NCI-H748 treated with DMSO at 0.1 percent for 48 hours (cell line): ENCODE data around the gene REM2.
"Not testable (repeated sequence)": the region's sequence is repeated elsewhere in the genome, so short reads cannot be mapped to it uniquely, and the experiment has no call there.

Source experiments
- DNase-seq: peaks from one replicate; lab custom pipeline; 2025; lab: John Stamatoyannopoulos, UW

The REM2 gene

DNA sequence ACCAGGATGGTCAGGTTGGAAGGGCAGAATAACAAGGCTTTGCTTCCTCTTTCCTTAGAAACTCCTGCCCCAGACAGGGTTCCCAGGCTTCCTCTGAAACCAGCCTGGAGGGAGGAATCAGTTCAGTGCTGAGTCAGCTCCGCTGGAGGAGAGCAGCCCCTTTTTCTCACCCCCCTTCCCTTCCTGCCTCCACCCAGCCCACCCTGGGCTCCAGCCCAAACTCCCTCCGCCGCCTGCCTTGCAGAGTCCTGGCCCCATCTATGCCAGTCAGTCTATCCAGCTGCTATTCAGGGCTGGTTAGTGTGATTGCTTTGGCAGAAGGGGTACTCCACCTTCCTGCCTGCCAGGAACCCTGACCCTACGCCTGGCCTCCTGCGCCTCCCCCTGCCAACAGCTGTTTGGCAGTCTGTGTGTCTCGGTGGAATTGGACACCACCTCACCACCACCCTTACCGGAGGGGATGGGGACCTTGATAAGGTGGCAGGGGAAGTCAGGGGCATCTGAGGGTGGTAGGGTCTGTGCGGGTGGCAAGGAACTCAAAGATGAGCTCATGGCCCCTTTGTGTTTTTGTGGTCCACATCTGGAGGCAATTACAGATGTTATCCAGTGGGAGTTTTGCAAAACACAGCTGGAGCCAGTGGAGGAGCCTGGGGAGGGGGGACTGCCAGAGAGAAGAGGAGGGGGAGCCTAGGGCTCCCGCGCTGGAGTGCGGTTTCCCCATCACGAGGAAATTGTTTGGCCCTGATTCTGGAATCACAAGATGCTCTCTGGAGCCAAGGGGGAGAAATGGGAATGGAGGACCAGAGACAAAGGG is 34.5 kb upstream of the REM2 start:
- DNase-seq: no peak

DNA sequence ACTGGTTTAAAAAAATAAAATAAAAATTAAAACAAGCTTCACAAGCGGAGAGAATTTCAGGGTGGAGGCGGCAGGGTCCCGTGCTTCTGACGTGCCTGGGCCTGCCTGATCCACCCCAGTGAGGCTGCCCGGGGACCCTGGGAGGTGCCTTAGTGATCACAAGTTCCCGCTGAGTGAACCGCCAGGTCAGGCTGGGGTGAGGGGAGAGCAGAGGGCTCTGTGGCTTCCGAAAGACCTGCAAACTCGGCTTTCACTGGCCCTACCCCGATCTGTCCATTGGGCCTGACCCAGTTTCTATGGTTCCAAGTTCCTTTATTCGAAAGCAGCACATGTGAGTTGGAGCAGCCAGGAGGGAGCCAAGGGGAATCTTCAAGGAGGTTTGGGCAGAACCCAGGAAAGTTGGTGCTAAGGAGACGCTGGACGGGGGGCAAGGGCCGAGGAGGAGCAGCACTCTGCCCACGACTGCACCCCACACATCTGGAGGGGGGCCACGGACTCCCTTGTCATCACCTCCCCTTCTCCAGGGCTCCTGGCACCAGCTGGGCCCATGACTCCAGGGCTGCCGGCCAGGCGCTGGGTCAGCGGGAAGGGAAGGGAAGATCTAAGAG is 33.7 kb upstream of the REM2 start:
- no peak for DNase-seq

DNA sequence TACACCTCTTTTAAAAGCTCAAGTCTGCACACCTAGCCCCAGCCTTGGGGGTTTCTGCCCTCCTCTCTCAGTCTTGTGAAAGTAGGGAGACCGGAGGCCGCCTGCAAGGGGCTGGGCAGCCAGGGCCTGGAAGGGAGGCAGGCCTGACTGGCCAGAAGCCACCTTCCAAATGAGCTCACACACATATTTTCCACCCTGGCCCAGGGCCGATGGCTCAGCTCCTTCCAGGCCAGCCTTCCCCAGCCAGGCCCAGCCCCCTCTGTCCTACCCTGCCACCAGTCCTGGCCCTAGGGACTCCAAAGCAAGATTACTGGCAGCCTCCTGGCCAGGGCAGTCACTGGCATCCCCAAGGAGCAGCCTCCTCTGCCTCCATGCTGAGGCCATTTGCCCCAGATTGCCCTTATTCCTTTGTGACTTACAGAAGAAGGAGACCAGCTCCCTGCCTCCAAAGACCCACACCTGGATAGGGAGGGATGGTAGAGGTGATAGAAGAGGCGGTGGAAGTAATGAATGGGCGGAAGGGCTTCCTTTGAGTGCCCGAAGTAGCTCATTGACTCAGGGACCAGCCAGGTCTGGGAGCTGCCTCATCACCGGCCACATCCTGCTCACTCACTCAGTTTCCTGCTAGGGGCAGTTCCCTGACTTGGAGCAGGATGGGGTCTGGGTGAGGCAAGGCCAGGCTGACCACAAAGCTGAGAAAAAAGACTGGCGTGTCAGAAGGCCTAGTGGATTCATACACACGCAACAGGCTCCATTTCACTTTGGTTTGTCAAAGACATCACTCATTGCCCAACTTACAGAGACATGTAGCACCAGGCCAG is 31.9 kb upstream of the REM2 start:
- DNase-seq: no peak

DNA sequence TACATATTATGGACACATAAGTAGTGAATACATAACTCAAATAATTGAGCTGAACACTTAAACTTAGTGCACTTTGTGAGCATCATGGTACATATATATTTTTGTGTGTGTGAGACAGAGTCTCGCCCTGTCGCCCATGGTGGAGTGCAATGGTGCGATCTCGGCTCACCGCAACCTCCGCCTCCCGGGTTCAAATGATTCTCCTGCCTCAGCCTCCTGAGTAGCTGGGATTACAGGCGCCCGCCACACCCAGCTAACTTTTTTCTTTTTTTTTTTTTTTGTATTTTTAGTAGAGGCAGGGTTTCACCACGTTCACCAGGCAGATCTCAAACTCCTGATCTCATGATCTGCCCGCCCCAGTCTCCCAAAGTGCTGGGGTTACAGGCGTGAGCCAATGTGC is 30.8 kb upstream of the REM2 start:
- not testable (repeated sequence) for DNase-seq

DNA sequence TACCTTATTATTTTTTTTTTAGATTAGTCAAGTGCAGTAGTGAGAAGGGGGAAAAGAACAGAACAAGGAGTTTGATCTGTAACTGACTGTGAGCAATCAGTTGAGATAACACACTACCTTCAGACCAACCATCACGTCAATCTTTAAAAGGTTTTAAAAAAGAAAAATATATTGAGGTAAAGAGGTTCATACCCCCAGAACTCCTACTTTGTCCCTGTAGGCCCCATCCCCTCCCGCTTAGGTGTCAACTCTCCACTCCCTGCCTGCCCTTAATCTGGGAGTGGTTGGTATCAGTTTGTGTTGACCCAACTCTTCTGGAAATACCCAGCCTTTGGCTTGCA is 30.5 kb upstream of the REM2 start:
- DNase-seq: no peak

DNA sequence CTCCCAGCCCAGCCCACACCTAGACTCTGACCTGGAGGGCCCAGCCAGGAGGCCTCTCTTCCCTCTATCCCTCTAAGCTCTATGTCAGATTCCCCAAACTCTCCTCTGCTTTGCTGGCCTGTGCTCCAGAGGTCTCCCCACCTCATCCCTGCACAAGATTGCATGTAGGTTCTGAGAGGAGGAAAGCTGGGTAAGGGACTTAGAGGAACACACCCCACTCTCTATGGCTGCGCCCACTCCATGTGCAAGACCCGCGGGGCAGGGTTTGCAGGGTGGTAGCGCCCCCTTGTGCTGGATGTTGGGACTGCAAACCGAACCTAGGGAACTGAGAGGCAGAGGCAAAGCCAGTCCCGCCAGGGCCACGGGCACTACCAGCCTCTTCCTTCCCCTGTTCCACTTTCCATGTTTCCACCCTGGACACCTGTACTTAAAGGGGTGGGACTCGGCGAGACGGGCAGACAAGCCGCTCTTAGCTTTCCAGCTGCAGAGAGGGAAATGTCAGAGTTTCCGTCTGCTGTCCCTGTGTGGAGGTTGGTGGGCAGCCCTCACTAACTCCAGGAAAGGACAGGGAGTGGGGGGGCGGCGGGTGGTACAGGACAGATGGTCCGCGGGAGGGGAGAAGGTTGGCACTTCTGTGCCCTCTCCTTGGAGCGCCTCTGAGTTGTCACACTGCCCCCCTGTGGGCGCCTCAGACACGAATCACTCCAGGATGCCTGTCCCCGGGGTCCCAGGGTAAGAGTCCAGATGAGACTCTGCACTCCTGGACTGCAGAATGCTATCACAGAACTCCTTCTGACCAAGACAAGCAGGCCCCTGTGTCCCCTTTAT is 29.9 kb upstream of the REM2 start:
- DNase-seq: peak; percentile 39

DNA sequence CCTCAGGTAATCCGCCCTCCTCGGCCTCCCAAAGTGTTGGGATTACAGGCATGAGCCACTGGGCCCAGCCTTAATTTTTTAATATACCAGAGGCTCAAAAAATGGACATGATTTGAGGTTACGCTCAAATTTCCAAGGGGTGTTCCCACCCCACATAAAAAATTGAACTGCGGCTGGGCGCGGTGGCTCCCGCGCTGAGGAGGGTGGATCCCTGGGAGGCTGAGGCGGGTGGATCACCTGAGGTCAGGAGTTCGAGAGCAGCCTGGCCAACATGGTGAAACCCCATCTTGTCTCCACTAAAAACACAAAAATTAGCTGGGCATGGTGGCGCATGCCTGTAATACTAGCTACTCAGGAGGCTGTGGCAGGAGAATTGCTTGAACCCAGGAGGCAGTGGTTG is 28.7 kb upstream of the REM2 start:
- DNase-seq: not testable (repeated sequence)

DNA sequence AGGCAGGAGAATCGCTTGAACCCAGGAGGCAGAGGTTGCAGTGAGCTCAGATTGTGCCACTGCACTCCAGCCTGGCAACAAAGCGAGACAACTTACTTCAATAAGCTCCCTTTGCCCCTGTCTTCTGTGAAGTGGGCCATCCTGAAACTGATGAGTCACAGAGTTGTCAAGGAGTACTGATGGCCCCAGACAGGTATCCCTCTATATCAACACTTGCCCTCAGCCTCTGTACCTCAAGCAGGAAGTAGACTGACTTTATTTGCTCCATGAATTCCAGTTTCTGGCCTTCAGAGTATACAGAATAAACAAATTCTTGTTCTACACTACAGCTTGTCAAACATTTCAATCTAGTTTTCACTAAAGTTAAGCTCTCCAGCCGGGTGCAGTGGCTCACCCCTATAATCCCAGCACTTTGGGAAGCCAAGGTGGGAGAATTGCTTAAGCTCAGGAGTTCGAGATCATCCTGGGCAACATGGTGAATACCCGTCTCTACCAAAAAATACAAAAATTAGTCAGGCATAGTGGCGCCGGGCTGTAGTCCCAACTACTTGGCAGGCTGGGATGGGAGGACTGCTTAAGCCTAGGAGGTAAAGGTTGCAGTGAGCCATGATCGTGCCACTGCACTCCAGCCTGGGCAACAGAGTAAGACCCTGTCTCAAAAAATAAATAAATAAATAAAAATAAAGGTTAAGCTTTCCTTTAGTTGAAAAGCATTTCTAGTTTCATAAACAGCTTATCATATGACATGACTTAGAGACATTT is 27.9 kb upstream of the REM2 start:
- no peak for DNase-seq

DNA sequence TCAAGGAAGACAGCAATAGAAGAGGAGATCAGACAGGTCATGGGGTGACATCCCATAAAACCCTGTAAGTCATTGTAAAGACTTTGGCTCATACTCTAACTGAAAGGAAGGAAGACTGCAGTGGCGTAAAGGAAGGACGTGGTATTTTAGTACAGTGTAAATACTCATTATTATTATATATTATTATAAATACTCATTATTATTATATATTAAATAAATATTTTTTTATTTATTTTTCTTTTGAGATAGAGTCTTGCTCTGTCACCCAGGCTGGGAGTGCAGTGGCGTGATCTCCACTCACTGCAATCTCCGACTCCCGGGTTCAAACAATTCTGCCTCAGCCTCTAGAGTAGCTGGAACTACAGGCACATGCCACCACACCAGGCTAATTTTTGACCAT is 26.6 kb upstream of the REM2 start:
- no peak for DNase-seq

DNA sequence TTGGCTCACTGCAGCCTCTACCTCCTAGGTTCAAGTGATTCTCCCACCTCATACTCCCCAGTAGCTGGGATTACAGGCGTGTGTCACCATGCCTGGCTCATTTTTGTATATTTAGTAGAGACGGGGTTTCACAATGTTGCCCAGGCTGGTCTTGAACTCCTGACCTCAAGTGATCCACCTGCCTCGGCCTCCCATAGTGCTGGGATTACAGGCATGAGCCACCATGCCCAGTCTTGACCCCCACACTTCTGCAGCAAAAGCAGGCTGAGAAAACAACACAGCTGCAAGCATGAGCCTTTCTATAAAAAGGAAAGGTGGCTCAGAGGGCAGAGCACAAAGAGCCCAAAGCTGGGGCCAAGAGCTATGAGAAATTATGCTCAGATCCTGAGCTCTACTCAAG is 22.6 kb upstream of the REM2 start:
- not testable (repeated sequence) for DNase-seq

DNA sequence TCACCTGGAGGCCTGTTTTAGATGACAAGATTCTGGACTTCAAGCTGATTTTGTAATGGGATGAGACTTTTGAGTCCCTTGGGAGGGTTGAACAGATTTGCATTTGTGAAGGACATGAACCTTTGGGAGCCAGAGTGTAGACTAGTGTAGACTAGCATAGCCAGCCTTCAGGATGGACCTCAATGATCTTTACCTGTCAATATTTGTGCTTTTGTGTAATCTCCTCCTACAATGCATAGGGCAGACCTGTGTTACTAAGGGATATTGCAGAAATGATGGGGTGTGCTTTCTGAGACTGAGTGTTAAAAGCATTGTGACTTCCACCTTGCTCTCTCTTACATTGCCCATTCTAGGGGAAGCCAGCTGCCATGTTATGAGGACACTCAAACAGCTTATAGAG is 21.4 kb upstream of the REM2 start:
- no peak for DNase-seq

DNA sequence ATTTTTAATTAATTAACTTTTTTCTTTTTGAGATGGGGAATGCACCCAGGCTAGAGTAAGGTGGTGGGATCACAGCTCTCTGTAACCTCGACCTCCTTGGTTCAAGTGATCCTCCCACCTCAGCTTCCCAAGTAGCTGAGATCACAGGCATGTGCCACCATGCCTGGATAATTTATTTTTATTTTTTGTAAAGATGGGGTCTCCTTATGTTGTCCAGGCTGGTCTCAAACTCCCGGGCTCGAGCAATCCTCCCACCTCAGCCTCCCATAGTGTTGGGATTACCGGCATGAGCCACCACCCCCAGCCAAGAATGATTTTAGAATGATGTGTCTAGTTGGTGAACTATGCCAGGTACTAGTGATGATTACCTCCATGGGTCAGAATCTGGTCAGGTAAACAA is 18.0 kb upstream of the REM2 start:
- DNase-seq: no peak

DNA sequence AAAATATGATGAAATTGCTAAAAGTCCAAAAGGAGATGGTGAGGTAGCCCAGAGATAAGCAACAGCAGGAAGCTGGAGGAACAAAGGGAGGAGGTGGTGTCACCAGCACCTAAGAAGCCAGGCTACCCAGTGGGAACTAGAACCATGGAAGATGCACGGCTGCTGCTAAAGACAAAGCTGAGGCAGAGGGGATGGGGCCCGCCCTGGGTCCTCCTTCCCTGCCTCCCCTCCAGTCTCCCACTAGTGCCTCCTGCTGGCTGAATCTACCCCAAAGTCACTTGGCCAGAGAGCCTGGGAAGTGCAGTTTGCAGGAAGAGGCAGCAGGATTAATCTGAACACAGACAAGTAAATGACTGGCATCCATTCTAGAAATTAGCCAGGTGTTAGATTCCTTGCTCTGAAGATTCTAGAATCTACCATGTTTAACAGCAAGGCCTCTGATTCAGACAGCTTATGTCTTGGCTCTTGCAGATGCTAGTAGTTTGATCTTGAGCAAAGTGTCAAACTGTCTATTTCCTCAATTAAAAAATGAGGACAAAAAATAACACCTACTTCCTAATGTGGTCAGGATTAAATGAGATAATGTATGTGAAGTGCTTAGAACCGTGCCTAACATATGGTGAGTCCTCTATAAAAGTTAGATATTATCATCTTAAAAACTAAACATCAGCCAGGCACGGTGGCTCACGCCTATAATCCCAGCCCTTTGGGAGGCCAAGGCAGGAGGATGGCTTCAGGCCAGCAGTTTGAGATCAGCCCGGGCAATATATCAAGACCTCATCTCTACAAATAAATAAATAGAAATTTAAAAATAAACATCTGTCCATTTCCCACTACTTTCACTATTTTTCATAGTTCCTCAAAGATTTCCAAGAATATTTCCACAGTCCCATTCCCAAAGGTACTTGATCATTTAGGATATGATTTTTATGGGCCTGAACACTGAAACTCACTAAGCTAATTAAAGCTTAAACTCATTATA is 17.3 kb upstream of the REM2 start:
- no peak for DNase-seq

DNA sequence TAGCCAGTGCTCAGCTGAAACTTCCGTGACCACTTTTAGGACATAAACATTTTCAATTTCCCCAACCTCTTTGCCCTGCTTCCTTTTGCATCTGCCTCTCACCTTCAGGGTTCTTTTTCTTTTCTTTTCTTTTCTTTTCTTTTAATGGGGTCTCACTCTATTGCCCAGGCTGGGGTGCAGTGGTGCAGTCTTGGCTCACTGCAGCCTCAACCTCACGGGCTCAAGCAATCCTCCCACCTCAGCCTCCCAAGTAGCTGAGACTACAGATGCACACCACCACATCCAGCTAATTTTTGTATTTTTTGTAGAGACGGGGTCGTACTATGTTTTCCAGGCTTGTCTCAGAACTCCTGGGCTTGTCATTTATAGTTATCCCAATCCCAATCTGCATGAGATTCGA is 16.1 kb upstream of the REM2 start:
- no peak for DNase-seq

DNA sequence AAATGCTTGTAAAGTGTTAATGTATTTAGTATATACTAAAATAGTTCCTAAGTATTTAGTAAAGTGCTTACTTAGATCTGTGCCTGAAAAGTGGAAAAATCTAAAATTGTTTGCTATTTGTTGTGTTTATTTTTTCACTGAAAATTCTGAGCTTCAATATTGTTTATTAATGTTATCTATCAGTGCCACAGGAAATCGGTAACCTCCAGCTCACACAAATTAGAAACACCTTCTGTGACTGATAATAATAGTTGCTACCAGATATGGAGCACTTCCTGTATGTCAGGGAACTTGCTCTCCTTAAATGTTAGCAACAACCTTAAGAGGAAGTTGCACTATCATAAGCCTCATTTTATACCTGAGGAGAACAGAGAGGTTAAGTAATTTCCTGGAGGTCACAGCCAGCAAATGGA is 12.2 kb upstream of the REM2 start:
- no peak for DNase-seq

DNA sequence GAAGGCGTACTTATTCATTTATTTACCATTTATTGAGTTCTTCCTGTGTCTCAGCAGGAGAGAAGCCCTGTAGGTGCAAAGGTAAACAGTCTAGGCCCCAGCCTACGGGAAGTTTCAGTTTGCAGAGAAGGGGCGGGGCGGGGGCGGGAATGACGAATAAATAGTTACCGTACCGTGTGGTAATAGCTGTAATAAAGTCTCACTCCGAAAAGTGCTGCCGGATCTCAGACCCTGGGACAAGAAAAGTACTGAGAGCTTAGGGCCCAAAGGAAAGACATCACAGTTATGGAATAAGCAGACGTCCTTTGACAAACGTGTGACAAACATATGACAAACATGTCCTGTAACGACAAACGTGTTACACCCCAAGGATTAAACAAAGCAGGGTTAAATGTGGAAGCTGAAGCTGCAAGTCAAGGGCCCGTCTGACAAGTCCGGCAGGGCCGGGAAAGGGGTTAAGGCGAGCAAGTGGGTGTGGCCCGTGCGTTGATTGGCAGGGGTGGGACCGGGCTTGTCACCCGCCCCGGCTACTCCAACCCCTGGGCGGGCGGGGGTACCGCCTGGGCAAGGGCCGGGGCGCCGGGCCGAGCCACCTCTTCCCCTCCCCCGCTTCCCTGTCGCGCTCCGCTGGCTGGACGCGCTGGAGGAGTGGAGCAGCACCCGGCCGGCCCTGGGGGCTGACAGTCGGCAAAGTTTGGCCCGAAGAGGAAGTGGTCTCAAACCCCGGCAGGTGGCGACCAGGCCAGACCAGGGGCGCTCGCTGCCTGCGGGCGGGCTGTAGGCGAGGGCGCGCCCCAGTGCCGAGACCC is 11.6 kb upstream of the REM2 start, which contains the start of gene LRP10:
Gene LRP10 (plus strand): TSS at position 517 of the 809 bp plus-strand sequence. CDS start 564 bp downstream, outside the sequence.
- peak; percentile 89 for DNase-seq

DNA sequence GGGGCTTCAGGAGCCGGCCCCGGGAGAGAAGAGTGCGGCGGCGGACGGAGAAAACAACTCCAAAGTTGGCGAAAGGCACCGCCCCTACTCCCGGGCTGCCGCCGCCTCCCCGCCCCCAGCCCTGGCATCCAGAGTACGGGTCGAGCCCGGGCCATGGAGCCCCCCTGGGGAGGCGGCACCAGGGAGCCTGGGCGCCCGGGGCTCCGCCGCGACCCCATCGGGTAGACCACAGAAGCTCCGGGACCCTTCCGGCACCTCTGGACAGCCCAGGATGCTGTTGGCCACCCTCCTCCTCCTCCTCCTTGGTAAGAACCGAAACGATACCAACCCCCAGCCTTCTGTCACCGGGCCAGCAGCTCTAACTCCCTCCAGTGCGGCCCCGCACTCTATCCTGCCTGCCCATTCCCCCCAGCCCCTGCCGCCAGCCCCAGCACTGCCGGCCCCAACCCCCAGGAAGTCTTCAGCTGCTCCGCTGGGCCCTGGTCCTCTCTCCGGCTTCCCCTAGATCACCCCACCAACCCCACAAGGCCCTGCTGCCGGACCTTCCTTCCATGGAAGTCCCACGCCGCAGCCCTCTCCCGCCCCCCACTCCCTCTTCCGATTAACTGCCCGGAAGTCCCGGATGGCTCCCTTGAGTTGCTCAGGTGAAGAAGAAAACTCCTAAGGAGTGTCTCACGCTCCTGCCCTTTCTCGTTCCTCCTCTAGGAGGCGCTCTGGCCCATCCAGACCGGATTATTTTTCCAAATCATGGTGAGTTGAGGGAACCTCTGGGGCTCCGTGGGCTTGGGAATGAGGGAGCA is 10.8 kb upstream of the REM2 start:
- peak; percentile 80 for DNase-seq

DNA sequence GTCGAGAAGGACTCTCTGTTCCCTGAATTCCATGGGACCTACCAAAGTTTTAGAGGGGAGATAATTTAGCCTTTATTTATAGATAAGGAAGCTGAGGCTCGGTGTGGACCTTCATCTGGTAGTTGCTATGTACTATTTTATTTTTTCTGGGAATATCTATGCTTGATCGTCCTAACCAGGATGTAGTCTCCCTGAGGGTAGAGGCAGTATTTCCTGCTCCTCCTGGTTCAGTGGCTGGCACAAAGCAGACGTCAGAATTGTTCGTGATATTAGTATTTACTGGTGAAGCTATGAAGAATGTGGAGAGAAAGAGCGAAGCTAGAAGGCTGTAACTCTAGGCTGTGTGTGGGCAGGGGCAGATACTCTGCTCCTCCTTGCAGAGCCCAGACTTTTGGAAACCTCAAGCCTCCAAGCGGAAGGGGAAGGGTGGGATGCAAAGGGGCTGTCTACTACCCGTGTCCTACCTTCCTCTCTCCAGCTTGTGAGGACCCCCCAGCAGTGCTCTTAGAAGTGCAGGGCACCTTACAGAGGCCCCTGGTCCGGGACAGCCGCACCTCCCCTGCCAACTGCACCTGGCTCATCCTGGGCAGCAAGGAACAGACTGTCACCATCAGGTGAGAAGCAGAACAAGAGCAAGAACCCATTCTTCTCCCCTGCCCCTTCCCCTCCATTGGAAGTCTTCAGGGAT is 10.0 kb upstream of the REM2 start:
- no peak for DNase-seq
